ENCODE measurements around the gene WDPCP. TPM values are rescaled to one million over a fixed set of nuclear protein-coding genes. Genes with fewer than 3 reads are reported as not detected.
"Not testable (repeated sequence)": the region's sequence is repeated elsewhere in the genome, so short reads cannot be mapped to it uniquely, and the experiment has no call there.

Gene WDPCP
- total RNA-seq, 2 donors from 2014 or later: 8.4 to 12.6 TPM

DNA sequence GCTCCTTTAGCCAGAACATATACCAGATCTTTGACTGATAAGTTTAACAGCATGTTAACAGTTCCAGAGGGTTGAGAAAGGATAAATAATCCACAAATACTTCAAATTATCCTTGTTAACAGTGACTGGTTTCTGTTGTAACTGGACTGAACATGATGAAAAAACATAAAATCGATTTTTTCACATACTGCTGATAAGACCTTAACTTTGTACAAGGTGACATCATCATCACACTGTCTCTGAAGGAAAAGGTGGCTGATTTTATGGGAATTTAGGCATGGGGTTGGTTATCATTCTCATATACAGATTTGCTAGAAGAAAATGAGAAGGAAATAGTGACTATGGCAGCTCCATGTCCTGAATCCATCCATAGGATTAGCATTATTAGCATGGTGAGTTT lies 501.6 kb downstream of the WDPCP start:
- Histone ChIP-seq H3K4me1 (replicated peaks) (no peaks in the 10 kb centered on the region), H3K4me3 (no peak overlapping the region), H3K9me3 (no peaks in the 10 kb centered on the region), H3K36me3 (no peaks in the 10 kb centered on the region), H3K27me3 (replicated peaks; ENCODE audit: insufficient read depth) (no peaks in the 10 kb centered on the region), H3K27ac (no peak overlapping the region)
- DNase-seq (ENCODE audit: low spot score): no peak
- intact Hi-C loops (cut with DNase I): no loop called here
- TF ChIP-seq, protein P1, sequence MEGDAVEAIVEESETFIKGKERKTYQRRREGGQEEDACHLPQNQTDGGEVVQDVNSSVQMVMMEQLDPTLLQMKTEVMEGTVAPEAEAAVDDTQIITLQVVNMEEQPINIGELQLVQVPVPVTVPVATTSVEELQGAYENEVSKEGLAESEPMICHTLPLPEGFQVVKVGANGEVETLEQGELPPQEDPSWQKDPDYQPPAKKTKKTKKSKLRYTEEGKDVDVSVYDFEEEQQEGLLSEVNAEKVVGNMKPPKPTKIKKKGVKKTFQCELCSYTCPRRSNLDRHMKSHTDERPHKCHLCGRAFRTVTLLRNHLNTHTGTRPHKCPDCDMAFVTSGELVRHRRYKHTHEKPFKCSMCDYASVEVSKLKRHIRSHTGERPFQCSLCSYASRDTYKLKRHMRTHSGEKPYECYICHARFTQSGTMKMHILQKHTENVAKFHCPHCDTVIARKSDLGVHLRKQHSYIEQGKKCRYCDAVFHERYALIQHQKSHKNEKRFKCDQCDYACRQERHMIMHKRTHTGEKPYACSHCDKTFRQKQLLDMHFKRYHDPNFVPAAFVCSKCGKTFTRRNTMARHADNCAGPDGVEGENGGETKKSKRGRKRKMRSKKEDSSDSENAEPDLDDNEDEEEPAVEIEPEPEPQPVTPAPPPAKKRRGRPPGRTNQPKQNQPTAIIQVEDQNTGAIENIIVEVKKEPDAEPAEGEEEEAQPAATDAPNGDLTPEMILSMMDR (IDR thresholded peaks at IDR 0.05): no peak
- TF ChIP-seq POLR2A (IDR thresholded peaks at IDR 0.05) (no peak), POLR2AphosphoS5 (IDR thresholded peaks at IDR 0.05) (no peak)
- 57% methylated on average over 1 of the region's 1 CpG for WGBS

DNA sequence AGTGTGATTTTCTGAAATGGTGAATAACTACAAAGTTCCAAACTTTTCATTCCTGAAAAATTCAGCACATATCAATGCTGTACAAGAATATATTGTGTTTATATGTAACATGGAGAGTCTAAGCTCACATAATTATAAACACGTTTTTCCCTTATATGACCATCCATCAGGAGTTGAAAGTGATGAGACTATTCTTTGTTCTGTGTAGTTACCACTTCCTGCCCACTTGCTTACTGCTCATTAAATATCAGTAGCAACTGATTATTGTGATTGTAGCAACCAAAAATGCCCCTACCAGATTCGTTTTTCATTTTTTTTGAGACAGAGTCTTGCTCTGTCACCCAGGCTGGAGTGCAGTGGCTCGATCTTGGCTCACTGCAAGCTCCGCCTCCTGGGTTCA lies 506.9 kb downstream of the WDPCP start:
- Histone ChIP-seq H3K4me1 (replicated peaks) (no peaks in the 10 kb centered on the region), H3K36me3 (no peaks in the 10 kb centered on the region), H3K27ac (no peak overlapping the region), H3K4me3 (no peak overlapping the region), H3K27me3 (replicated peaks; ENCODE audit: insufficient read depth) (no peaks in the 10 kb centered on the region), H3K9me3 (no peaks in the 10 kb centered on the region)
- DNase-seq (ENCODE audit: low spot score): no peak
- intact Hi-C loops (cut with DNase I): no loop called here
- TF ChIP-seq POLR2AphosphoS5 (IDR thresholded peaks at IDR 0.05): no peak
- TF ChIP-seq, protein P1 (IDR thresholded peaks at IDR 0.05): no peak
- TF ChIP-seq POLR2A (IDR thresholded peaks at IDR 0.05): no peak
- 77% methylated on average over 4 of the region's 4 CpGs for WGBS

DNA sequence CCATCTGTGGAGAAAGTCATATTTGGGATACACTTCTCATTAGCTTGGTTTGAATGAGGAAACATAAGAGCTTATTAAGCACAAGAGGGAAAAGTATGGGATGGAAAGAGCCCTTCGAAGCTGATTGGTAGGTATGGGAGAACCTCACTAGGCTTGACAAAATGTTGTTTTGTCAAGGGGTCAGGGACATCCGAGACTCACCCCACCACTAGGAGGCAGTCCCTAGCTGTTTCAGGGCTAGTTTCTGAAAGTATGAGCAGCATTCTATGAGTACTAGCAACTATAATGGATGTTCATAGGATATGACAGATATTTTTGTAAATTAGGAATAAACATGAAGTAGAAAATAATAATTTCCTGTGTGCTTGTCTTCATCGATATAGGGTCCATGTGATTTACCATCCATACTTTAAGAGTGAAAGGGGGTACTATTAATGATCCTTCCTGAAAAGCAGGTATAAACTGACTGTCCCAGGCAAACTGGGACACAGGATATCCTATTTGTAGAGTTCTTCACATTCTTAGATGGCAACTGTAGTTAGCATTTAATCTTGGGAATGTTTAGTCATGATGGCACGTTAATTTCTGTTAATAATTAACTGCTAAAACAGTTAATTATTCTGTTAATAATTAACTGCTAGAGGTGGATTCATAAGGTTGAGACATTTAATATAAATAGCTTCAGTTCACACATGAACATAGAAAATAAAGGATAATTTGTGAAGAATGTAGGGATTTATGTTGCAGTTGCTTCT lies 509.2 kb downstream of the WDPCP start:
- WGBS: 71% methylated on average over 4 of the region's 4 CpGs
- Histone ChIP-seq H3K36me3 (no peaks in the 10 kb centered on the region), H3K4me3 (no peak overlapping the region), H3K4me1 (replicated peaks) (no peaks in the 10 kb centered on the region), H3K27me3 (replicated peaks; ENCODE audit: insufficient read depth) (no peaks in the 10 kb centered on the region), H3K9me3 (no peaks in the 10 kb centered on the region), H3K27ac (no peak overlapping the region)
- DNase-seq (ENCODE audit: low spot score): no peak
- TF ChIP-seq, protein P1 (IDR thresholded peaks at IDR 0.05): peak in 1 of 4 experiments; percentile 42
- TF ChIP-seq POLR2A (IDR thresholded peaks at IDR 0.05): no peak
- intact Hi-C loops (cut with DNase I): no loop called here

DNA sequence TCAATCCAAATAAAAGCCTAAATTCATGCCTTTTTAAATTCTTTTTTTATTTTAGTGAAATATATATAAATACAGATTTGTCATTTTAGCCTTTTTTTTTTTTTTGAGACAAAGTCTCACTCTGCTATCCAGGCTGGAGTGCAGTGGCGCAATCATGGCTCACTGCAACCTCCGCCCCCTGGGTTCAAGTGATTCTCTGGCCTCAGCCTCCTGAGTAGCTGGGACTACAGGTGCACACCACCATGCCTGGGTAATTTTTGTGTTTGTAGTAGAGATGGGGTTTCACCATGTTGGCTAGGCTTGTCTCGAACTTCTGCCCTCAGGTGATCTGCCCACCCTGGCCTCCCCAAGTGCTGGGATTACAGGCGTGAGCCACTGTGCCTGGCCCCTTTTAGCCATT lies 513.9 kb downstream of the WDPCP start:
- H3K27ac ChIP-seq; H3K9me3 ChIP-seq; intact Hi-C loops (cut with DNase I); H3K27me3 ChIP-seq (replicated peaks; ENCODE audit: insufficient read depth); H3K4me3 ChIP-seq; DNase-seq (ENCODE audit: low spot score); H3K36me3 ChIP-seq; H3K4me1 ChIP-seq (replicated peaks): not testable (repeated sequence)
- 90% methylated on average over 4 of the region's 4 CpGs for WGBS

DNA sequence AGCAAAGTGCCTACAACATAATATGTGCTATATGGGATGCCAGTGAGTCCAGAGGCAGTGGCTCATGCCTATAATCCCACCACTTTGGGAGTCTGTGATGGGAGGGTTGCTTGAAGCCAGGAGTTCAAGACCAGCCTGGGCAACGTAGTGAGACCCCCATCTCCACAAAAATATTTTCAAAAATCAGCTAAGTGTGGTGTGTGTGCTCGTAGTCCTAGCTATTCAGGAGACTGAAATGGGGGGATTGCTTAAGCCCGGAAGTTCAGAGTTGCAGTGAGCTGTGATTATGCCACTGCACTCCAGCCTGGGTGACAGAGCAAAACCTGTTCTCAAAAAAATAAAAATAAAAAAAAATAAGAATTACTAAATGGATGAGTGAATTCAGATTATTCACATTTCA lies 514.3 kb downstream of the WDPCP start:
- no peak for DNase-seq (ENCODE audit: low spot score)
- Histone ChIP-seq H3K4me1 (replicated peaks) (no peaks in the 10 kb centered on the region), H3K27me3 (replicated peaks; ENCODE audit: insufficient read depth) (no peaks in the 10 kb centered on the region), H3K36me3 (no peaks in the 10 kb centered on the region), H3K9me3 (no peaks in the 10 kb centered on the region), H3K4me3 (no peak overlapping the region), H3K27ac (no peak overlapping the region)
- TF ChIP-seq, protein P1 (IDR thresholded peaks at IDR 0.05): no peak
- no peak for TF ChIP-seq POLR2A (IDR thresholded peaks at IDR 0.05)
- no peak for TF ChIP-seq POLR2AphosphoS5 (IDR thresholded peaks at IDR 0.05)
- intact Hi-C loops (cut with DNase I): no loop called here
- WGBS: 86% methylated on average over 3 of the region's 3 CpGs
